HUES6 (cell line): ENCODE results near the gene RAB41.
"Not testable (repeated sequence)": the region's sequence is repeated elsewhere in the genome, so short reads cannot be mapped to it uniquely, and the experiment has no call there.

ENCODE experiments used
- H3K27ac ChIP-seq: 2 replicates; pipeline ENCODE4 v1.7.0; 2013; ENCODE audit warnings: low read depth, mild to moderate bottlenecking, low read length, inconsistent platforms
- H3K27me3 ChIP-seq: 2 replicates; pipeline ENCODE4 v1.6.1; 2013; ENCODE audit warnings: low read length; ENCODE audit not compliant: control insufficient read depth, insufficient read depth
- H3K36me3 ChIP-seq: 2 replicates; pipeline ENCODE4 v1.6.1; 2013; ENCODE audit warnings: low read length; ENCODE audit not compliant: control insufficient read depth, insufficient read depth
- H3K4me1 ChIP-seq: 2 replicates; pipeline ENCODE4 v1.6.1; 2013; ENCODE audit warnings: low read length; ENCODE audit not compliant: control insufficient read depth, insufficient read depth
- H3K4me3 ChIP-seq: 2 replicates; pipeline ENCODE4 v1.5.1; 2013; ENCODE audit warnings: low read depth, low read length
- H3K9ac ChIP-seq: one replicate; pipeline ENCODE4 v1.6.1; 2013; ENCODE audit warnings: mild to moderate bottlenecking, low read length
- H3K9me3 ChIP-seq: 2 replicates; pipeline ENCODE4 v1.6.1; 2013; ENCODE audit warnings: low read depth, low read length; ENCODE audit not compliant: control insufficient read depth, insufficient read depth

Gene RAB41

DNA sequence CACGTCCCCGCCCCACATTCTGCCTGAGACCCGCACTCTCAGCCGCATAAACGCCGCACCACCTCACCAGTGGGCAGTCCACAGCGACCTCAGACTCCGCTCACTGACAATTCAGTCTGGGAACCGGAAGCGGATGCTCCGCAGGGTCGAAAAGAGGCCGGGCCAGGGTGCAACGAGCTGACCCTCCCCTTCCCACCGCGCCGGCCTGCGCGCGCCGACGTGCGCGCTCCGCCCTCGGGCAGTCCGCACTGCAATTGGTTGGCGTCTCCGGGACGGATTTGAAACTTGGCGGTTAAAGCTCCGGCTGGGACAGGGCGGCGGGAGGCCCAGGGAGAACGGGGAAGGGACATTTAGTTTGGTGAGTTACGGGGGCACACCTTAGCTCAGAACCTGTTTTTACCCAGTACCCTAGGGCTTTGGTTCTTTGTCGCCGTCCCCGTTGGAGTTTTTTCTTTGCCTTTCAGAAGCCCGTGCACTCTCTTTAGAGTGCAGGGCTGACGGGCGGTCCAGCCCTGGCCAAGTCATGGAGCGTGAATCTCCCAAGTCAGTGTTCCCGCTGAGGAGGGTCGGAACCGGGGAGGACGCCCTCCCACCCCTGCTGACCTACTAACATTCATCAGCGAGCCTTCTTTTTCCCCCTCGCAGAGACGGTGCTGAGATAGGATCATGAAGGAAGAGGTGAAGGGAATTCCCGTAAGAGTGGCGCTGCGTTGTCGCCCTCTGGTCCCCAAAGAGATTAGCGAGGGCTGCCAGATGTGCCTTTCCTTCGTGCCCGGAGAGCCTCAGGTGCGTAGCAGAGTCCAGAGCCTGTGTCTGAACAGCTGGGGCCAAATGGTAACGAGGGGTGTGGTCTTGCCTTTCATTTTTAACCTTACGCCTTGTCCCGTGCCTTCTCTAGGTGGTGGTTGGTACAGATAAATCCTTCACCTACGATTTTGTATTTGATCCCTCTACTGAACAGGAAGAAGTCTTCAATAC is 8.1 kb downstream of the RAB41 start, which contains the start of the genes KIF4A and PDZD11:
KIF4A (plus strand) TSS at position 312 of the 978 bp plus-strand sequence; CDS start at position 667, 355 bp downstream.
PDZD11 (minus strand) TSS at position 135 of the 978 bp plus-strand sequence. CDS start 586 bp downstream, outside the sequence.
- Histone ChIP-seq H3K4me3 (peak within 1 kb of the TSS; percentile 93), H3K9me3 (no peaks in the 10 kb centered on the region; the same call in 1 of the 2 replicates), H3K27ac (peak within 1 kb of the TSS; percentile 70; the same call in 1 of the 2 replicates), H3K4me1 (no peaks in the 10 kb centered on the region), H3K27me3 (no peaks in the 10 kb centered on the region), H3K9ac (peak within 1 kb of the TSS; percentile 88), H3K36me3 (peaks cover 29% of the 10 kb centered on the region)

DNA sequence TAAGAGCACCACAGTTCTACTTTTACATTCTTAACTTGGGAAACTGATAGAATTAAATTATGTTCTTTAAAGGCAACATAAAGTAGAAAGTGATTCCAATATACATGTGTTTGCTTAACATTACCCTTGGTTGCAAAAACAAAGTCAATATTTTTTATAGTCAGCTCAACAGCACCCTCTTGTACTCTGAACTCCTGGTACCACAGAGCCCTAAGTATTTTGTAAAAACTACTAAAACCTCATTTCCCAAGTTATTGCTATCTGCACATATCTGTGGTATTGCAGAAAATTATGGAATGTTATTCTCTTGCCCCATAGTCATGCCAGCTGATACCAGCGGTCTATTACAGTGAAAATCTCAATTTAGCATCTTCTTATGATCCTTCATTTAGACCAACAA is 10.8 kb downstream of the RAB41 start:
- Histone ChIP-seq H3K27ac (no peak overlapping the region), H3K27me3 (no peaks in the 10 kb centered on the region), H3K36me3 (peaks cover 20% of the 10 kb centered on the region), H3K9me3 (no peaks in the 10 kb centered on the region; the same call in 1 of the 2 replicates), H3K4me3 (no peak overlapping the region), H3K9ac (no peak overlapping the region), H3K4me1 (no peaks in the 10 kb centered on the region)

DNA sequence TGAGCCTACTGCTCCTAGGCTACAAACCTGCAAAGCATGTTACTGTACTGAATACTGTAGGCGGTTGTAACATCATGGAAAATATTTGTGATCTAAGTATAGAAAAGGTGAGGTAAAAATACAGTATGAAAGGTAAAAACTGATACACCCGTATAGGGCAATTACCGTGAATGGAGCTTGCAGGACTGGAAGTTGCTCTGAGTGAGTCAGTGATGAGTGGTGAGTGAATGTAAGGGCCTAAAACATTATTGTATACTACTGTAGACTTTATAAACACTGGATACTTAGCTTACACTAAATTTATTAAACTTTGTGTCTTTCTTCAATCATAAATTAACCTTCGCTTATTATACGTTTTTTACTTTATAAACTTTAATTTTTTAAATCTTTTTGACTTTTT is 11.6 kb downstream of the RAB41 start:
- Histone ChIP-seq H3K4me1 (no peaks in the 10 kb centered on the region), H3K4me3 (no peak overlapping the region), H3K9ac (no peak overlapping the region), H3K27me3 (no peaks in the 10 kb centered on the region), H3K27ac (no peak overlapping the region), H3K36me3 (peaks cover 21% of the 10 kb centered on the region), H3K9me3 (no peaks in the 10 kb centered on the region; the same call in 1 of the 2 replicates)

DNA sequence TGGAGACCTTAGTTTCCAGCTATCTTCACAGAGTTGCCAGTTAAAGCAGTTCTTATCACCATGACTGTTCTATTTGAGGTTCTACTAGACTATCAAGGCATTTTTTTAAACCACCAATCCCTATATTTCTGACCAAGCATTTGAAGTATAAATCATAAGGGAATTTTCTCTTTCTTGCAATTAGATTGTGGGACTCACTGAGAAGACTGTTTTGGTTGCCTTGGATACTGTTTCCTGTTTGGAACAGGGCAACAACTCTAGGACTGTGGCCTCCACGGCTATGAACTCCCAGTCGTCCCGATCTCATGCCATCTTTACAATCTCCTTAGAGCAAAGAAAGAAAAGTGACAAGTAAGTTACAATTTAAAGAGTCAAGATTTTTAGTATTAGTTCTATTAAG is 19.7 kb downstream of the RAB41 start:
- Histone ChIP-seq H3K9me3 (no peaks in the 10 kb centered on the region), H3K36me3 (peaks cover 58% of the 10 kb centered on the region), H3K9ac (no peak overlapping the region), H3K4me1 (no peaks in the 10 kb centered on the region), H3K4me3 (no peak overlapping the region), H3K27ac (no peak overlapping the region), H3K27me3 (no peaks in the 10 kb centered on the region)

DNA sequence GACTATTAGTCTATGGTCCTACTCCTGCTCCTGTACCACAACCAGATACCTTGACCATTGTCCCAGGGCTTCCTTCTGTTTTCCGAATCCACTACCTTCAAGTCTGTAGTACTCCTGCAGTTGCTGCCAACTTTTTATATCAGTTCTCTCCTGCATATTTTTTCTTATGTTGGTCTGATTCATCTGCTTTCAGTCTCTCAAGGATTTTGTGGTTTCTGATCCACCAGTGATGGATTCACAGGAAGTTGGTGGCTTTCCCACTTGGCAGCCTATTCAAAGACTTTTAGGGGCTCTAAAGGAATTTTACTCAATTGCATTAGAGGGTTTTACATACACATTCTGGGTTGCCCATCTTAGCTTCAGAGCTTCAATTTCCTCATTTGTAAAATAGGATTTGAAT is 31.5 kb downstream of the RAB41 start:
- peaks cover 10% of the 10 kb centered on the region for H3K36me3 ChIP-seq

DNA sequence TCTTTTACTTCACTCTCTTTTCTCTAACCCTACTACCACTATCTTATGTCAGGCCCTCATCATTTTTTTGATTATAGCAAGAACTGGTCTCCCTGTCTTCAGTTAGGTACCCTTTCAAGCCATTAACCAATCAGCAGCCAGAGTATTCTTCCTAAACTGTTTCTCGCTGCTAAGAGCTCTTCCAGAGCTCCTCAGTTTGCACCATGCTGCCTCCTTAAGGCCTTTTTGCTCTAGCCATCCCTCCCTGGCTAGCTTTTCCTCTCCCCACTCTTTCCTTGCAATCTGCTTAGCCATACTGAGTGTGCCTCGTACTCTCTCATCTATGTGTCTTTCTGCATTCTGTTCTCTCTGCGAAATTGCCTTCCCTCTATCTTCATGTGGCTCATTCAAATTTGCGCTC is 40.8 kb downstream of the RAB41 start:
- Histone ChIP-seq H3K27me3 (no peaks in the 10 kb centered on the region), H3K27ac (no peak overlapping the region), H3K4me3 (no peak overlapping the region), H3K36me3 (no peaks in the 10 kb centered on the region; the same call in 1 of the 2 replicates), H3K9me3 (no peaks in the 10 kb centered on the region; the same call in 1 of the 2 replicates), H3K4me1 (no peaks in the 10 kb centered on the region), H3K9ac (no peak overlapping the region)

More for the DNA sequence above, 31.5 kb downstream of the RAB41 start:
- Histone ChIP-seq H3K4me1 (no peaks in the 10 kb centered on the region), H3K27me3 (no peaks in the 10 kb centered on the region), H3K9ac (no peak overlapping the region), H3K27ac (no peak overlapping the region), H3K4me3 (no peak overlapping the region), H3K9me3 (peaks cover 3% of the 10 kb centered on the region; the same call in 1 of the 2 replicates)

DNA sequence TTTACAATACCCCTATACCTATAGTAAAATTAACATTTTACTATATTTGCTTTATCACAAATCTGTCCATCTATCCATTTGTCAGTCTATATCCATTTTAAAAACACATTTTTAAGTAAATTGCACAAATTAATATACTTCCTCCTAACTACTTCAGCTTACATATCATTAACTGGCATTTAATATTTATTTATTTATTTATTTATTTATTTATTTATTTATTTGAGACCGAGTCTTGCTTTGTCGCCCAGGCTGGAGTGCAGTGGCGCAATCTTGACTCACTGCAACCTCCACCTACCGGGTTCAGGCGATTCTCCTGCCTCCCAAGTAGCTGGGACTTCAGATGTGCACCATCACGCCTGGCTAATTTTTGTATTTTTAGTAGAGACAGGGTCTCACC is 41.7 kb downstream of the RAB41 start:
- H3K27me3 ChIP-seq, H3K9me3 ChIP-seq, H3K4me1 ChIP-seq, H3K36me3 ChIP-seq, H3K4me3 ChIP-seq, H3K9ac ChIP-seq, H3K27ac ChIP-seq: not testable (repeated sequence)

DNA sequence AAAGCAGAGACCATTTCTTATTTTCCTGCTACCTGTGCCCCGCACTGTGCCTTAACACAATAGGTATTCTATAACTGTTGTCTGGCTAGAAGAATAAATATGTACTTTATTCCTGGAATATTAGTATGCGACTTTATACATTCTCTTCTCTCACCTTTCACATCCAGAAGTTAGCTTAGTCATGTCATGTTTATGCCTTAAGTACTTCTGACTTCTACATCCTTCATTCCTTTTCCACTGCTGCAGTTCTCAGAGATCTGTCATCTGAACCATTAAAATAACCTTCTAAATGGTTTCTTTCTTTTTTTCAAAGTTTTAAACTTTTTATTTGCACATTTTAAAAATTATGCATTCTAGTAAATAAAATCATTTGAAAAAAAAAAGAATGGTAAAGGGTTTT is 42.4 kb downstream of the RAB41 start:
- H3K9ac ChIP-seq, result no peak overlapping the region
- H3K27ac ChIP-seq, result no peak overlapping the region
- no peak overlapping the region for H3K4me3 ChIP-seq
- no peaks in the 10 kb centered on the region for H3K27me3 ChIP-seq
- H3K36me3 ChIP-seq, result no peaks in the 10 kb centered on the region; the same call in 1 of the 2 replicates
- no peaks in the 10 kb centered on the region; the same call in 1 of the 2 replicates for H3K9me3 ChIP-seq
- H3K4me1 ChIP-seq, result no peaks in the 10 kb centered on the region

DNA sequence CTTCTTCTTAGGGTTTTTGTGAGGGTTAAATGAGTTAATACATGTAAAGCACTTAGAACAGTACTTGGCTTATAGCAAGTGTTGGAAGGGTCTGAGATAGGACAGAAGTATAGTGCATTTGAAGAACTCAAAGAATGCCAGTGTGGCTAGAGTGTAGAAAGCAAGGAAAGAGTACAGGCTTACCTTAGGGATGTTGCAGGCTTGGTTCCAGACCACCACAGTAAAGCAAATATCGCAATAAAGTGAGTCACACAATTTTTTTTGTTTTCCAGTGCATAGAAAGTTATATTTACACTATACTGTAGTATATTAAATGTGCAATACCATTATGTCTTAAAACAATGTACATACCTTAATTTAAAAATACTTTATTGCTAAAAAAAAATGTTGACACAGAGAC is 49.2 kb downstream of the RAB41 start:
- no peak overlapping the region for H3K9ac ChIP-seq
- H3K36me3 ChIP-seq, result peaks cover 47% of the 10 kb centered on the region
- H3K4me3 ChIP-seq, result no peak overlapping the region
- no peaks in the 10 kb centered on the region; the same call in 1 of the 2 replicates for H3K9me3 ChIP-seq
- H3K4me1 ChIP-seq, result no peaks in the 10 kb centered on the region
- H3K27ac ChIP-seq, result no peak overlapping the region
- no peaks in the 10 kb centered on the region for H3K27me3 ChIP-seq

DNA sequence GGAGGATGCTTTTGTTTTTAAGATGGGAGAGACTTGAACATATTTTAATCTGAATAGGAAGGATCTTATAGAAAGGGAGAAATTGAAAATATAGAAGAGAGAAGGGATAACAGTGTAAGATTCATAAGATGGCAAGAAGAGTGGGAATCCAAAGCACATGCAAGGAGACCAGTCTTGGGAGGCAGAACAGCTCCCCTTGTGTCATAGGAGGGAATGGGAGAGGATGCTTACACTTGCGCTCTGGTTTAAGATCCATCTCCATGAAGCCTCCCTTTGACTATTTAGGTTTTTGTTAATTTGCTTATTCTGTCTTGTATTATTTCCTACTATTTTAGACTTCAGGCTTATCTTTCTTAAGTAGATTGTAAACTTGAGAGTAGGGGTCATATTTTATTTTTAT is 50.6 kb downstream of the RAB41 start:
- Histone ChIP-seq H3K36me3 (peaks cover 57% of the 10 kb centered on the region), H3K9me3 (peaks cover 5% of the 10 kb centered on the region; the same call in 1 of the 2 replicates), H3K27me3 (no peaks in the 10 kb centered on the region), H3K27ac (no peak overlapping the region), H3K4me1 (no peaks in the 10 kb centered on the region), H3K4me3 (no peak overlapping the region), H3K9ac (no peak overlapping the region)
